C4-2B (cell line): ENCODE results near the gene MGRN1.

ENCODE experiments used
- CTCF ChIP-seq: fragments of 450-650 bp; conservative IDR thresholded peaks from 2 replicates; pipeline ENCODE4 v1.5.1; 2017; ENCODE audit warnings: mild to moderate bottlenecking
- ZFX ChIP-seq: fragments of 450-650 bp; IDR thresholded peaks from 2 replicates; pipeline ENCODE4 v1.6.1; 2017

- TF ChIP-seq CTCF (no peak), ZFX (peak; percentile 83; the same call in 1 of the 2 replicates)
These were observed 109.6 kb downstream of the MGRN1 start, which contains the start of the genes ANKS3 and DNAAF8 for GRCh38 chr16:4734063-4734729.
